Mesothelial cell of epicardium (in vitro differentiated cells): Measurements from ENCODE around the gene MLC1. TPM values are rescaled to one million over a fixed set of nuclear protein-coding genes. Genes with fewer than 3 reads are reported as not detected.

ENCODE experiments used
- DNase-seq, 2 experiments: peaks; one replicate each; pipeline ENCODE4 v3.0.0; 2021; ENCODE audit warnings: low spot score in 2 of 2; ENCODE audit not compliant: unreplicated experiment in 2 of 2
- H3K27ac Mint-ChIP-seq: 2 replicates; pipeline ENCODE4 v1.8.0; 2021; ENCODE audit warnings: mixed read lengths
- H3K27me3 Mint-ChIP-seq: 2 replicates; pipeline ENCODE4 v1.8.0; 2021; ENCODE audit warnings: low read depth, mixed read lengths
- H3K36me3 Mint-ChIP-seq: 2 replicates; pipeline ENCODE4 v1.8.0; 2021; ENCODE audit warnings: mixed read lengths
- H3K4me1 Mint-ChIP-seq: 2 replicates; pipeline ENCODE4 v1.8.0; 2021; ENCODE audit warnings: mixed read lengths
- H3K4me3 Mint-ChIP-seq: 2 replicates; pipeline ENCODE4 v1.8.0; 2021; ENCODE audit warnings: mild to moderate bottlenecking, moderate library complexity, mixed read lengths
- H3K9me3 Mint-ChIP-seq: 2 replicates; pipeline ENCODE4 v1.8.0; 2021; ENCODE audit warnings: mixed read lengths
- total RNA-seq: library from RNA; stranded (reverse); gene quantifications from 3 replicates; pipeline ENCODE4 v1.2.1, GENCODE V29; 2021
- TF ChIP-seq, protein P1 (sequence below): fragments of 200-600 bp; sonication (generic); IDR thresholded peaks from one replicate; pipeline ENCODE4 v1.5.0; 2021; ENCODE audit warnings: antibody characterized with exemption; ENCODE audit not compliant: unreplicated experiment

Gene MLC1
- total RNA-seq, 1 donor from 2014 or later = 2.1 TPM

GRCh38 chr22:50081426-50082196, 3.6 kb downstream of the MLC1 start:
- Mint-ChIP-seq H3K9me3 (no peaks in the 10 kb centered on the region), H3K27me3 (no peaks in the 10 kb centered on the region), H3K36me3 (no peaks in the 10 kb centered on the region), H3K27ac (no peak overlapping the region), H3K4me1 (peaks cover 39% of the 10 kb centered on the region), H3K4me3 (no peak overlapping the region)
- no peak for DNase-seq
- TF ChIP-seq, protein P1, sequence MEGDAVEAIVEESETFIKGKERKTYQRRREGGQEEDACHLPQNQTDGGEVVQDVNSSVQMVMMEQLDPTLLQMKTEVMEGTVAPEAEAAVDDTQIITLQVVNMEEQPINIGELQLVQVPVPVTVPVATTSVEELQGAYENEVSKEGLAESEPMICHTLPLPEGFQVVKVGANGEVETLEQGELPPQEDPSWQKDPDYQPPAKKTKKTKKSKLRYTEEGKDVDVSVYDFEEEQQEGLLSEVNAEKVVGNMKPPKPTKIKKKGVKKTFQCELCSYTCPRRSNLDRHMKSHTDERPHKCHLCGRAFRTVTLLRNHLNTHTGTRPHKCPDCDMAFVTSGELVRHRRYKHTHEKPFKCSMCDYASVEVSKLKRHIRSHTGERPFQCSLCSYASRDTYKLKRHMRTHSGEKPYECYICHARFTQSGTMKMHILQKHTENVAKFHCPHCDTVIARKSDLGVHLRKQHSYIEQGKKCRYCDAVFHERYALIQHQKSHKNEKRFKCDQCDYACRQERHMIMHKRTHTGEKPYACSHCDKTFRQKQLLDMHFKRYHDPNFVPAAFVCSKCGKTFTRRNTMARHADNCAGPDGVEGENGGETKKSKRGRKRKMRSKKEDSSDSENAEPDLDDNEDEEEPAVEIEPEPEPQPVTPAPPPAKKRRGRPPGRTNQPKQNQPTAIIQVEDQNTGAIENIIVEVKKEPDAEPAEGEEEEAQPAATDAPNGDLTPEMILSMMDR = no peak

DNA sequence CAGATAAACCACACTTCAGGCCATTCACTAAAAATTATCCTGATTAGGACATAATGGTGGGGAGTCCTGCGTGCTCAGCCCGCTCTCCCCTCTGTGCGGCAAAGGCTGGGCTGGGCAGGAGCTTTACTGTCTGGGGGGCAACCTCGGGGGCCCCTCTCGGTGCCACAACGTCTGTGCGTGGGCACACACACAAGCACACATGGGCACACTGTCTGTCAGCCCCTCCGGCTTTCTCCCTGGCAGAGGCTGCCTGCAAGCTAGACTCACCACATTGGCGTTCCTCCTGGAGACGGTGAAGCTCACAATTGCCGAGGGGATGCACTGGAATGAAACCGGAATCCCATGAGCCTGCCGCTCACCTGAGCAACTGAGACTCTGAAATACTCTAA, 5.2 kb downstream of the MLC1 start:
- H3K27ac Mint-ChIP-seq = no peak overlapping the region
- H3K4me1 Mint-ChIP-seq = peaks cover 31% of the 10 kb centered on the region

GRCh38 chr22:50078761-50079160, 6.5 kb downstream of the MLC1 start:
- TF ChIP-seq, protein P1 = no peak
- peak overlapping the region; percentile 53 for H3K27ac Mint-ChIP-seq
- DNase-seq = no peak
- no peaks in the 10 kb centered on the region for H3K9me3 Mint-ChIP-seq
- no peaks in the 10 kb centered on the region for H3K36me3 Mint-ChIP-seq
- H3K27me3 Mint-ChIP-seq = no peaks in the 10 kb centered on the region
- no peak overlapping the region for H3K4me3 Mint-ChIP-seq
- peaks cover 21% of the 10 kb centered on the region for H3K4me1 Mint-ChIP-seq

More for the DNA sequence above, 5.2 kb downstream of the MLC1 start:
- Mint-ChIP-seq H3K36me3 (no peaks in the 10 kb centered on the region), H3K4me3 (no peak overlapping the region), H3K27me3 (no peaks in the 10 kb centered on the region), H3K9me3 (no peaks in the 10 kb centered on the region)
- DNase-seq = no peak
- TF ChIP-seq, protein P1 = no peak

GRCh38 chr22:50078246-50078645, 7.0 kb downstream of the MLC1 start:
- TF ChIP-seq, protein P1 = no peak

GRCh38 chr22:50076646-50077535, 8.3 kb downstream of the MLC1 start:
- Mint-ChIP-seq H3K9me3 (no peaks in the 10 kb centered on the region), H3K4me3 (no peak overlapping the region), H3K4me1 (peaks cover 11% of the 10 kb centered on the region), H3K27me3 (no peaks in the 10 kb centered on the region), H3K27ac (no peak overlapping the region), H3K36me3 (no peaks in the 10 kb centered on the region)
- no peak for DNase-seq
- TF ChIP-seq, protein P1 = no peak

More at GRCh38 chr22:50078246-50078645, 7.0 kb downstream of the MLC1 start:
- Mint-ChIP-seq H3K9me3 (no peaks in the 10 kb centered on the region), H3K27ac (no peak overlapping the region), H3K27me3 (no peaks in the 10 kb centered on the region), H3K4me3 (no peak overlapping the region), H3K4me1 (peaks cover 17% of the 10 kb centered on the region), H3K36me3 (no peaks in the 10 kb centered on the region)
- DNase-seq = no peak
